MM.1S (cell line): Measurements from ENCODE around the gene ITPR1.

ENCODE experiments used
- DNase-seq: peaks from one replicate; pipeline ENCODE4 v3.0.0-alpha.2; 2015
- H2AFZ ChIP-seq: fragments of 300-600 bp; sonication (generic); 2 replicates; pipeline ENCODE4 v1.6.0; 2016; ENCODE audit warnings: antibody characterized with exemption, low read length
- H3F3A ChIP-seq: fragments of 300-600 bp; sonication (generic); 2 replicates; pipeline ENCODE4 v1.6.1; 2016; ENCODE audit warnings: mild to moderate bottlenecking, antibody characterized with exemption, low read length, moderate library complexity, mixed read lengths; ENCODE audit not compliant: insufficient read depth
- H3K27ac ChIP-seq: fragments of 300-600 bp; sonication (generic); 2 replicates; pipeline ENCODE4 v1.5.1; 2016; ENCODE audit warnings: mild to moderate bottlenecking, low read length
- H3K27me3 ChIP-seq: fragments of 300-600 bp; sonication (generic); replicated peaks from 2 replicates; pipeline ENCODE4 v1.6.0; 2016; ENCODE audit warnings: low read length; ENCODE audit not compliant: insufficient read depth
- H3K36me3 ChIP-seq: fragments of 300-600 bp; sonication (generic); replicated peaks from 2 replicates; pipeline ENCODE4 v1.6.1; 2016; ENCODE audit warnings: mild to moderate bottlenecking, low read length, mixed read lengths; ENCODE audit not compliant: insufficient read depth
- H3K4me1 ChIP-seq: fragments of 300-600 bp; sonication (generic); 2 replicates; pipeline ENCODE4 v1.6.1; 2016; ENCODE audit warnings: low read length, mixed read lengths
- H3K4me2 ChIP-seq: fragments of 300-600 bp; sonication (generic); 2 replicates; pipeline ENCODE4 v1.6.0; 2016; ENCODE audit warnings: low read depth, low read length
- H3K4me3 ChIP-seq: fragments of 300-600 bp; sonication (generic); 2 replicates; pipeline ENCODE4 v1.5.1; 2016; ENCODE audit warnings: low read length, mixed read lengths
- H3K79me2 ChIP-seq: fragments of 300-600 bp; sonication (generic); 2 replicates; pipeline ENCODE4 v1.6.1; 2016; ENCODE audit warnings: mixed run types, low read length, mixed read lengths
- H3K9ac ChIP-seq: fragments of 300-600 bp; sonication (generic); 2 replicates; pipeline ENCODE4 v1.6.1; 2016; ENCODE audit warnings: low read length, mixed read lengths
- H3K9me2 ChIP-seq: fragments of 300-600 bp; sonication (generic); replicated peaks from 2 replicates; pipeline ENCODE4 v1.6.1; 2016; ENCODE audit warnings: mild to moderate bottlenecking, low read length, mixed read lengths; ENCODE audit not compliant: insufficient read depth
- H3K9me3 ChIP-seq: fragments of 300-600 bp; sonication (generic); replicated peaks from 2 replicates; pipeline ENCODE4 v1.6.1; 2016; ENCODE audit warnings: mild to moderate bottlenecking, low read length, mixed read lengths; ENCODE audit not compliant: insufficient read depth
- H4K20me1 ChIP-seq: fragments of 300-600 bp; sonication (generic); 2 replicates; pipeline ENCODE4 v1.6.1; 2016; ENCODE audit warnings: mild to moderate bottlenecking, low read length, moderate library complexity, mixed read lengths; ENCODE audit not compliant: insufficient read depth
- CTCF ChIP-seq: fragments of 300-600 bp; sonication (generic); IDR thresholded peaks from 2 replicates; pipeline ENCODE4 v1.5.1; 2016; ENCODE audit warnings: antibody characterized with exemption, low read length, mixed read lengths
- EZH2 ChIP-seq: fragments of 300-600 bp; sonication (generic); optimal IDR thresholded peaks from 2 replicates; pipeline ENCODE3; 2017; ENCODE audit warnings: low read depth, mild to moderate bottlenecking, antibody characterized with exemption, low read length, mixed read lengths
- EZH2phosphoT487 ChIP-seq: fragments of 300-600 bp; sonication (generic); IDR thresholded peaks from 2 replicates; pipeline ENCODE4 v1.6.1; 2018; ENCODE audit warnings: antibody characterized with exemption, low read length

ITPR1 gene

GRCh38 chr3:4894891-4895530 is 401.9 kb downstream of the ITPR1 start:
- Histone ChIP-seq H4K20me1 (no peaks in the 10 kb centered on the region), H3K4me3 (no peak overlapping the region), H3K9me3 (no peaks in the 10 kb centered on the region), H3F3A (no peaks in the 10 kb centered on the region), H3K36me3 (no peaks in the 10 kb centered on the region), H2AFZ (no peak overlapping the region), H3K79me2 (no peaks in the 10 kb centered on the region), H3K9me2 (no peaks in the 10 kb centered on the region), H3K9ac (no peak overlapping the region), H3K27ac (no peak overlapping the region), H3K4me1 (no peaks in the 10 kb centered on the region), H3K4me2 (no peak overlapping the region), H3K27me3 (no peaks in the 10 kb centered on the region)
- TF ChIP-seq CTCF (no peak), EZH2 (no peak), EZH2phosphoT487 (no peak)
- no peak for DNase-seq

GRCh38 chr3:4895838-4896237 is 402.7 kb downstream of the ITPR1 start:
- TF ChIP-seq EZH2phosphoT487 (no peak), CTCF (no peak), EZH2 (no peak)
- Histone ChIP-seq H2AFZ (no peak overlapping the region), H3K36me3 (no peaks in the 10 kb centered on the region), H3F3A (no peaks in the 10 kb centered on the region), H3K27me3 (no peaks in the 10 kb centered on the region), H3K4me2 (no peak overlapping the region), H3K27ac (no peak overlapping the region), H3K79me2 (no peaks in the 10 kb centered on the region), H3K4me3 (no peak overlapping the region), H4K20me1 (no peaks in the 10 kb centered on the region), H3K9me3 (no peaks in the 10 kb centered on the region), H3K4me1 (no peaks in the 10 kb centered on the region), H3K9ac (no peak overlapping the region), H3K9me2 (no peaks in the 10 kb centered on the region)
- DNase-seq: no peak
